Measurements from ENCODE around the gene TSHZ1. TPM values are rescaled to one million over a fixed set of nuclear protein-coding genes. Genes with fewer than 3 reads are reported as not detected.

Gene TSHZ1
- total and polyA plus RNA-seq, 2 experiments from 2014 or later = 0.23 to 0.38 TPM

- Histone ChIP-seq H3K4me1 (ENCODE audit: insufficient read depth) (no peaks in the 10 kb centered on the region), H3K4me3 (no peak overlapping the region), H2AFZ (no peak overlapping the region; the same call in 1 of the 2 replicates), H3K27ac (ENCODE audit: low read depth) (no peak overlapping the region), H4K20me1 (replicated peaks; ENCODE audit: insufficient read depth) (no peaks in the 10 kb centered on the region), H3F3A (replicated peaks; ENCODE audit: low read depth) (no peaks in the 10 kb centered on the region), H3K9me2 (ENCODE audit: insufficient read depth) (no peaks in the 10 kb centered on the region), H3K27me3 (ENCODE audit: insufficient read depth) (no peaks in the 10 kb centered on the region), H3K36me3 (ENCODE audit: insufficient read depth) (no peaks in the 10 kb centered on the region), H3K79me2 (replicated peaks; ENCODE audit: insufficient read depth) (no peaks in the 10 kb centered on the region), H3K4me2 (no peak overlapping the region)
- Mint-ChIP-seq H3K27ac (no peak overlapping the region), H3K4me1 (no peaks in the 10 kb centered on the region), H3K27me3 (ENCODE audit: insufficient read depth, low read depth, poor library complexity) (peaks cover 2% of the 10 kb centered on the region), H3K9me3 (no peaks in the 10 kb centered on the region), H3K4me3 (no peak overlapping the region), H3K36me3 (ENCODE audit: low read depth) (no peaks in the 10 kb centered on the region)
- no peak for TF ChIP-seq STAT1 (IDR thresholded peaks at IDR 0.05; ENCODE audit: unreplicated experiment)
- TF ChIP-seq, protein P1, sequence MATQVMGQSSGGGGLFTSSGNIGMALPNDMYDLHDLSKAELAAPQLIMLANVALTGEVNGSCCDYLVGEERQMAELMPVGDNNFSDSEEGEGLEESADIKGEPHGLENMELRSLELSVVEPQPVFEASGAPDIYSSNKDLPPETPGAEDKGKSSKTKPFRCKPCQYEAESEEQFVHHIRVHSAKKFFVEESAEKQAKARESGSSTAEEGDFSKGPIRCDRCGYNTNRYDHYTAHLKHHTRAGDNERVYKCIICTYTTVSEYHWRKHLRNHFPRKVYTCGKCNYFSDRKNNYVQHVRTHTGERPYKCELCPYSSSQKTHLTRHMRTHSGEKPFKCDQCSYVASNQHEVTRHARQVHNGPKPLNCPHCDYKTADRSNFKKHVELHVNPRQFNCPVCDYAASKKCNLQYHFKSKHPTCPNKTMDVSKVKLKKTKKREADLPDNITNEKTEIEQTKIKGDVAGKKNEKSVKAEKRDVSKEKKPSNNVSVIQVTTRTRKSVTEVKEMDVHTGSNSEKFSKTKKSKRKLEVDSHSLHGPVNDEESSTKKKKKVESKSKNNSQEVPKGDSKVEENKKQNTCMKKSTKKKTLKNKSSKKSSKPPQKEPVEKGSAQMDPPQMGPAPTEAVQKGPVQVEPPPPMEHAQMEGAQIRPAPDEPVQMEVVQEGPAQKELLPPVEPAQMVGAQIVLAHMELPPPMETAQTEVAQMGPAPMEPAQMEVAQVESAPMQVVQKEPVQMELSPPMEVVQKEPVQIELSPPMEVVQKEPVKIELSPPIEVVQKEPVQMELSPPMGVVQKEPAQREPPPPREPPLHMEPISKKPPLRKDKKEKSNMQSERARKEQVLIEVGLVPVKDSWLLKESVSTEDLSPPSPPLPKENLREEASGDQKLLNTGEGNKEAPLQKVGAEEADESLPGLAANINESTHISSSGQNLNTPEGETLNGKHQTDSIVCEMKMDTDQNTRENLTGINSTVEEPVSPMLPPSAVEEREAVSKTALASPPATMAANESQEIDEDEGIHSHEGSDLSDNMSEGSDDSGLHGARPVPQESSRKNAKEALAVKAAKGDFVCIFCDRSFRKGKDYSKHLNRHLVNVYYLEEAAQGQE (IDR thresholded peaks at IDR 0.05; ENCODE audit: unreplicated experiment) = no peak
- TF ChIP-seq JUNB (IDR thresholded peaks at IDR 0.05; ENCODE audit: unreplicated experiment) = no peak
- TF ChIP-seq ZNF462 (CRISPR knock-in tag; IDR thresholded peaks at IDR 0.05) = no peak
- no peak for TF ChIP-seq EZH2phosphoT487 (IDR thresholded peaks at IDR 0.05; ENCODE audit: unreplicated experiment)
- no peak for TF ChIP-seq ZNF114 (CRISPR knock-in tag; IDR thresholded peaks at IDR 0.05)
- TF ChIP-seq, protein P2, sequence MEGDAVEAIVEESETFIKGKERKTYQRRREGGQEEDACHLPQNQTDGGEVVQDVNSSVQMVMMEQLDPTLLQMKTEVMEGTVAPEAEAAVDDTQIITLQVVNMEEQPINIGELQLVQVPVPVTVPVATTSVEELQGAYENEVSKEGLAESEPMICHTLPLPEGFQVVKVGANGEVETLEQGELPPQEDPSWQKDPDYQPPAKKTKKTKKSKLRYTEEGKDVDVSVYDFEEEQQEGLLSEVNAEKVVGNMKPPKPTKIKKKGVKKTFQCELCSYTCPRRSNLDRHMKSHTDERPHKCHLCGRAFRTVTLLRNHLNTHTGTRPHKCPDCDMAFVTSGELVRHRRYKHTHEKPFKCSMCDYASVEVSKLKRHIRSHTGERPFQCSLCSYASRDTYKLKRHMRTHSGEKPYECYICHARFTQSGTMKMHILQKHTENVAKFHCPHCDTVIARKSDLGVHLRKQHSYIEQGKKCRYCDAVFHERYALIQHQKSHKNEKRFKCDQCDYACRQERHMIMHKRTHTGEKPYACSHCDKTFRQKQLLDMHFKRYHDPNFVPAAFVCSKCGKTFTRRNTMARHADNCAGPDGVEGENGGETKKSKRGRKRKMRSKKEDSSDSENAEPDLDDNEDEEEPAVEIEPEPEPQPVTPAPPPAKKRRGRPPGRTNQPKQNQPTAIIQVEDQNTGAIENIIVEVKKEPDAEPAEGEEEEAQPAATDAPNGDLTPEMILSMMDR (conservative IDR thresholded peaks at IDR 0.05; ENCODE audit: low read depth in 2 of 2) = no peak
- no peak for TF ChIP-seq CREB1 (CRISPR knock-in tag; IDR thresholded peaks at IDR 0.05; ENCODE audit: low read depth)
- TF ChIP-seq NANOG (IDR thresholded peaks at IDR 0.05; ENCODE audit: borderline replicate concordance) = no peak
- TF ChIP-seq EZH2 (IDR thresholded peaks at IDR 0.05; ENCODE audit: low read depth, unreplicated experiment) = no peak
- no peak for TF ChIP-seq ETS1 (IDR thresholded peaks at IDR 0.05)
- no peak for TF ChIP-seq POLR2AphosphoS5 (IDR thresholded peaks at IDR 0.05; ENCODE audit: low read depth)
- no peak for TF ChIP-seq ZNF331 (CRISPR knock-in tag; IDR thresholded peaks at IDR 0.05; ENCODE audit: low read depth)
- DNase-seq (ENCODE audit: low spot score) (no peak), ATAC-seq (no peak)
Observed at GRCh38 chr18:75221897-75222296, 11.3 kb downstream of the TSHZ1 start.

All from GM23338 (cell line).